Fibroblast of mammary gland (primary cell): ENCODE results near the gene CUBN.

Experiments
- DNase-seq: peaks from one replicate; pipeline ENCODE4 v3.0.0-alpha.2; 2010; ENCODE audit warnings: low read depth
- H3K4me3 ChIP-seq: 2 replicates; pipeline ENCODE4 v1.5.1; 2011; ENCODE audit warnings: low read depth, mild to moderate bottlenecking, low read length, moderate library complexity; ENCODE audit not compliant: control insufficient read depth
- TF ChIP-seq, protein P1 (sequence below): conservative IDR thresholded peaks from 2 replicates; pipeline ENCODE4 v1.5.1; 2011; ENCODE audit warnings: low read depth, low read length, inconsistent platforms; ENCODE audit not compliant: control insufficient read depth, insufficient read depth

Gene CUBN

DNA sequence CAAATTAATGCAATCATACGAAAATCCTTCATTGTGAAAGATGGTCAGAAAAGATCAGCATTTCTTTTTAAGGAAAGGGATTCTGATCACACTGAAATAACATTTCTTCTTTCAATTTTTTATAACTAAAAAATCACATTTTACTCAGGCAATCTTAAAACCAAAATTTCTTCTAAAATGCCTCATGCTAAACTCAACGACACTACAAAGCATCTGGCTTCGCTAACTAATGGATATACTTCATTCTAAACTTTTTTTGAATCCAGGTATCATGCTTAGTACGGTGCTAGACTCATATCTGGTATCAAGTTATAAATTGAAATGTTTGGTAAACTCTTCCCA is 100.4 kb downstream of the CUBN start:
- no peak overlapping the region for H3K4me3 ChIP-seq
- TF ChIP-seq, protein P1, sequence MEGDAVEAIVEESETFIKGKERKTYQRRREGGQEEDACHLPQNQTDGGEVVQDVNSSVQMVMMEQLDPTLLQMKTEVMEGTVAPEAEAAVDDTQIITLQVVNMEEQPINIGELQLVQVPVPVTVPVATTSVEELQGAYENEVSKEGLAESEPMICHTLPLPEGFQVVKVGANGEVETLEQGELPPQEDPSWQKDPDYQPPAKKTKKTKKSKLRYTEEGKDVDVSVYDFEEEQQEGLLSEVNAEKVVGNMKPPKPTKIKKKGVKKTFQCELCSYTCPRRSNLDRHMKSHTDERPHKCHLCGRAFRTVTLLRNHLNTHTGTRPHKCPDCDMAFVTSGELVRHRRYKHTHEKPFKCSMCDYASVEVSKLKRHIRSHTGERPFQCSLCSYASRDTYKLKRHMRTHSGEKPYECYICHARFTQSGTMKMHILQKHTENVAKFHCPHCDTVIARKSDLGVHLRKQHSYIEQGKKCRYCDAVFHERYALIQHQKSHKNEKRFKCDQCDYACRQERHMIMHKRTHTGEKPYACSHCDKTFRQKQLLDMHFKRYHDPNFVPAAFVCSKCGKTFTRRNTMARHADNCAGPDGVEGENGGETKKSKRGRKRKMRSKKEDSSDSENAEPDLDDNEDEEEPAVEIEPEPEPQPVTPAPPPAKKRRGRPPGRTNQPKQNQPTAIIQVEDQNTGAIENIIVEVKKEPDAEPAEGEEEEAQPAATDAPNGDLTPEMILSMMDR: no peak
- no peak for DNase-seq

DNA sequence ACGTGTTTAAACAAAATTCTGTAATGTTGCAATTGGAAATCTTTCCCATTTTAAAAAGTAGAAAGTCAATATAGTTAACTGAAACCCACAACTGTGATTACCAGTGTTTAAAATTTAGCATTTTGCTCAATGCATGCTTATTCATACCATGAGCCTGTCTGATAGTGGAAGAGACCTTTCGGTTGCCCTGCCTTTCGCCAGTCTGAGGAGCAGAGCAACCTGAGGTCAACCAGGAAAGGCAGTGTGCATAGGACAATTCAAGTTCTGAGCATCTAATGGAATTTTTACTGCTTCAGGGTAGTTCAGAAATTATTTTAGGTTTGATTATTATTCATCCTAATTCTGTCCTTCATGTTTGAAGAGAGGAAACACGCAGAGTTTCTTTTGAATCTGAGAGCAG is 100.8 kb downstream of the CUBN start:
- no peak for DNase-seq
- H3K4me3 ChIP-seq: no peak overlapping the region
- TF ChIP-seq, protein P1: no peak

DNA sequence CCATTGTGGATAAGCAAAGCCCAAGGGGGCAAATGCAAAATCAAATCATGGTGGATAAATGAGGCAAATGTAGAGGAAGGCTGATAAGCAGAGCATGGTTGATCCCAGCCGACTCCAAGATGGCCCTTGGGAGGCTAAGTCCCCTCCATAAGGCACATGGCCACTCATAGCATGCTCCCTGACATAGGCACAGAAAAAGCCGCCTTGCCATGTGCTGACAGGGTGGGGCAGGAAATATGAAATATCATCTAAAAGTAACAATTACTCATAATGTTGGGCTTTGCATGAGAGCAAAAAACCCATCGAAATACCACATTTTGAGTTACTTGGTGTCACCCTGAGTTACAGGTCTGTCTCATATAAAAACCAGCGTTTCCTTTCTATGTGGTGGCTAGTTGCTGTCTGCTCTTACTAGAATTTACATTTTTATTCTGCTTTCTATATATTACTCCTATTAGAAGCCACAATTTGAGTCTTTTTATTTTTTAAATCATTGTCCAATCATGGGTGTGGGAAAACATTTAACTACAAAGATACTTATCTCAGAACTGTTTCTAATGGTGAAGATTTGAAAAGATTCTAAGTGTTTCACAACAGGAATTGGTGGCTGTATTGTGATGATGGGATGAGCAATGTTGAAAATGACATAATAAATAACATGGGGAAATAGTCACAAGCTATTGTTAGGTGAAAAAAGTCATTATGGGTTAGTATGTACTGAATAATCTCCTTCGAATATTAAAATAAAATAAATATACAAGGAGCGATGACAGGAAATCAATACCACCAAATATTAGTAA is 102.7 kb downstream of the CUBN start:
- peak; percentile 70 for DNase-seq
- no peak overlapping the region for H3K4me3 ChIP-seq
- TF ChIP-seq, protein P1: no peak

- H3K4me3 ChIP-seq: no peak overlapping the region
- DNase-seq: peak; percentile 100
Measured at GRCh38 chr10:17025444-17026295, 103.9 kb downstream of the CUBN start.

DNA sequence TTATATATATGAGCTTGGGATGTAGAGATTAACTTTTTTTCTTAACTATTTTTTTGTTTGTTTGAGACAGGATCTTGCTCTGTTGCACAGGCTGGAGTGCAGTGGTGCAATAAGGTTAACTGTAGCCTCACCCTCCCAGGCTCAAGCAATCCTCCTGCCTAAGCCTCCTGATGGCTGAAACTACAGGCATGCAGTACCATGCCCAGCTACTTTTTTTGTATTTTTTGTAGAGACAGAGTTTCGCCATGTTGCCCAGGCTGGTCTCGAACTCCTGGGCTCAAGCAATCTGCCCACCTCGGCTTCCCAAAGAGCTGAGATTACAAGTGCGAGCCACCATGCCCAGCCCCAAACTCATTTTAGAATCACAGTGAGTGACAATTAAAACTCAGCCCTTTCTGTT is 105.2 kb downstream of the CUBN start:
- no peak overlapping the region for H3K4me3 ChIP-seq
- TF ChIP-seq, protein P1: no peak
- DNase-seq: no peak

More at GRCh38 chr10:17025444-17026295, 103.9 kb downstream of the CUBN start:
- TF ChIP-seq, protein P1: no peak

GRCh38 chr10:17023386-17024298 is 106.0 kb downstream of the CUBN start:
- TF ChIP-seq, protein P1: no peak
- peak; percentile 100 for DNase-seq
- no peak overlapping the region for H3K4me3 ChIP-seq
